Measurements from ENCODE around the gene UBE2F. TPM values are rescaled to one million over a fixed set of nuclear protein-coding genes. Genes with fewer than 3 reads are reported as not detected.

UBE2F gene
- total RNA-seq, 1 experiment from 2014 or later = 103 TPM

DNA sequence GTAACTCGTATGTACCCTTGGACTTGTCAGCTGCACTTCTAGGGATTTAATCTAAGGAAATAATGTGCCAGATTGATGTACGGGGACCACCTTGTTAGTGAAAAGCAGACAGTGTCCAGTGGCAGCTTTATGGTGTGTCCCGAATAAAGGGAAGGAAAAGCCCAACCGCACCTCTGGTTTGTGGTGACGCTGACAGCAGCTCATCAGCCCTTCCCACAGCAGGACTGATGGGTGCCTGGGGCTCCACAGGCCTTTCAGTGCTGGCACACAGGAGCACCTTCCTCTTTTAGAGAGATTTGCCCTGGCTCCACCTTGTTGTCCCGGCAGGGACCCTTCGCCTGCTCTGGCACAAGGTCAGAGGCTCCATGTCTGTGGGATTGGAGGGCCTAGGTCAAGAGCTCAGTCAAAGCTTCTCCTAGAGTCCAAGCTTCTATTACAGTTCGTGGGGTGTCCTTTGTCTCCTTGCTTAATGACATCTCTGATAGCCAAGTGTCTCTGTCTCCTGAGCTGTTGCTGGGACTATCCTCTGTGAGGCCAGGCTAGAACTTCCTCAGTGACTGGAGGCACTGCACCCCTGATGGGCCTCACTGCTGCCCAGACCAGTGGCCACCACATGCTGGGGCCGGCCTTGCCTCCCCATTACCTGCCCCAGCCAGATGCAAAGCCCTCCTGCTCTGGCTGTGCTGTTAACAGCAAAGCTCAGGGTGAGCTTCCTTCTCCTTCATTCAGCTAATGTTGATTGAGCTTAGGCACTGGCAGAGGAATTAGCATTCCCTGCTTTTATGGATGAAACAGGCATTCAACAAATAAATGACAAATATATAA, 61.0 kb downstream of the UBE2F start:
- H3K36me3 ChIP-seq (ENCODE audit: low read depth) = peaks cover 13% of the 10 kb centered on the region; the same call in 1 of the 2 replicates
- DNase-seq = no peak
- ChIA-PET POLR2A (ENCODE audit: unreplicated experiment) (no interaction called here), CTCF (no interaction called here)
- H4K20me1 ChIP-seq (ENCODE audit: insufficient read depth) = 0 out of 2 replicates have a peak, but pooled peaks cover 3% of the 10 kb centered on the region
- no peaks in the 10 kb centered on the region for H3K9me2 ChIP-seq (ENCODE audit: insufficient read depth)
- H3K4me2 ChIP-seq = no peak overlapping the region
- no peak overlapping the region for H3K27ac ChIP-seq
- no peak overlapping the region for H2AFZ ChIP-seq
- H3K9me3 ChIP-seq (ENCODE audit: insufficient read depth, low read depth) = no peaks in the 10 kb centered on the region
- no peak overlapping the region for H3K4me3 ChIP-seq
- H3F3A ChIP-seq (ENCODE audit: insufficient read depth, low read depth) = peaks cover 5% of the 10 kb centered on the region; the same call in 1 of the 2 replicates
- no TSS peak for BruUV-seq (replicated peaks)
- H3K79me2 ChIP-seq (ENCODE audit: low read depth) = no peaks in the 10 kb centered on the region
- H3K27me3 ChIP-seq (ENCODE audit: insufficient read depth, low read depth) = no peaks in the 10 kb centered on the region
- no peak for TF ChIP-seq EZH2 (IDR thresholded peaks at IDR 0.05; ENCODE audit: low read depth)
- TF ChIP-seq, protein P1, sequence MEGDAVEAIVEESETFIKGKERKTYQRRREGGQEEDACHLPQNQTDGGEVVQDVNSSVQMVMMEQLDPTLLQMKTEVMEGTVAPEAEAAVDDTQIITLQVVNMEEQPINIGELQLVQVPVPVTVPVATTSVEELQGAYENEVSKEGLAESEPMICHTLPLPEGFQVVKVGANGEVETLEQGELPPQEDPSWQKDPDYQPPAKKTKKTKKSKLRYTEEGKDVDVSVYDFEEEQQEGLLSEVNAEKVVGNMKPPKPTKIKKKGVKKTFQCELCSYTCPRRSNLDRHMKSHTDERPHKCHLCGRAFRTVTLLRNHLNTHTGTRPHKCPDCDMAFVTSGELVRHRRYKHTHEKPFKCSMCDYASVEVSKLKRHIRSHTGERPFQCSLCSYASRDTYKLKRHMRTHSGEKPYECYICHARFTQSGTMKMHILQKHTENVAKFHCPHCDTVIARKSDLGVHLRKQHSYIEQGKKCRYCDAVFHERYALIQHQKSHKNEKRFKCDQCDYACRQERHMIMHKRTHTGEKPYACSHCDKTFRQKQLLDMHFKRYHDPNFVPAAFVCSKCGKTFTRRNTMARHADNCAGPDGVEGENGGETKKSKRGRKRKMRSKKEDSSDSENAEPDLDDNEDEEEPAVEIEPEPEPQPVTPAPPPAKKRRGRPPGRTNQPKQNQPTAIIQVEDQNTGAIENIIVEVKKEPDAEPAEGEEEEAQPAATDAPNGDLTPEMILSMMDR (conservative IDR thresholded peaks at IDR 0.05) = no peak
- intact Hi-C loops (cut with micrococcal nuclease; ENCODE audit: unreplicated experiment) = no loop called here
- H3K4me1 ChIP-seq (replicated peaks; ENCODE audit: insufficient read depth) = no peaks in the 10 kb centered on the region

GRCh38 chr2:238029853-238030252, 63.0 kb downstream of the UBE2F start:
- CTCF ChIA-PET = no interaction called here
- Histone ChIP-seq H4K20me1 (ENCODE audit: insufficient read depth) (no peaks in the 10 kb centered on the region), H3K4me2 (no peak overlapping the region), H3K9me2 (ENCODE audit: insufficient read depth) (no peaks in the 10 kb centered on the region), H3K9me3 (ENCODE audit: insufficient read depth, low read depth) (no peaks in the 10 kb centered on the region), H3F3A (ENCODE audit: insufficient read depth, low read depth) (peaks cover 5% of the 10 kb centered on the region; the same call in 1 of the 2 replicates), H3K4me3 (no peak overlapping the region), H3K27ac (no peak overlapping the region), H3K36me3 (ENCODE audit: low read depth) (peaks cover 19% of the 10 kb centered on the region), H2AFZ (no peak overlapping the region), H3K4me1 (replicated peaks; ENCODE audit: insufficient read depth) (no peaks in the 10 kb centered on the region), H3K27me3 (ENCODE audit: insufficient read depth, low read depth) (no peaks in the 10 kb centered on the region), H3K79me2 (ENCODE audit: low read depth) (no peaks in the 10 kb centered on the region)
- POLR2A ChIA-PET (ENCODE audit: unreplicated experiment) = interaction anchor here (0.7 kb wide), 1 partner anchor 48 kb away, joined by 3 read pairs; no protein-coding TSS in a partner anchor
- no peak for DNase-seq
- intact Hi-C loops (cut with micrococcal nuclease; ENCODE audit: unreplicated experiment) = no loop called here
- no TSS peak for BruUV-seq (replicated peaks)
- TF ChIP-seq EZH2 (IDR thresholded peaks at IDR 0.05; ENCODE audit: low read depth) = no peak

DNA sequence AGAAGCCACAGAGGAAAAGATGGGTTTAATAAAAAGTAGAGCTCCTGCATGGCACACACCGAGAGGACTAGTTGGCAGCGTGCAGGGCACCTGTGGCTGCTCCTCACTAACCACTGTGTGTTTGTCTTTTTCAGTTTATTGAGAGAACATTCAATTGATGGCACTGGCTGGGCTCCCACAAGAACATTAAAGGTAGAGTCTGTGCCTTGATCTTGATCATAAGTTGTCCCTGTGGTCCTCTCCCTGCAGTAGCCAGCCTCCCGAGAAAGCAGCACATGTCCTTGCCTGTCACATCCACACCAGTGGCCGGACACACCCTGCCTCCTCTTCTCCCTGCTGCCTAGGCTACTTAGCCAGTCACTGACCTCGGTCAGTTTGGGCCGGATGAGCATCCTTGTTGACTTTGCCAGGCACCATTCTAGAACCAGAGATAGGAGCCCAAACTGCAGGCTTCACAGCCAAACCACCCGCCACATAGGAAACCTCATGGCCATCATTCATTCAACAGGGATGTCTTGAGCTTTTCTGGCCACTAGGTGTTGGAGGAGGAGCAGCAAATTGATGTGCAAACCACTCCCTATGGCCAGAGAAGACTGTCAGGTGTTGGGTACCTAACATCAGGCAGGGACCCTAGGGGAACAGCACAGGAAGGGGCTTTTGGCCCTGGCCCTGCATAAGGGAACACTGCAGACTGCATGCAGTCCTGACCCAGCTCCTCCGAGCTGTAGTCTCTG, 63.8 kb downstream of the UBE2F start:
- no TSS peak for BruUV-seq (replicated peaks)
- H3K27ac ChIP-seq = no peak overlapping the region
- H3F3A ChIP-seq (ENCODE audit: insufficient read depth, low read depth) = peaks cover 5% of the 10 kb centered on the region; the same call in 1 of the 2 replicates
- H3K9me2 ChIP-seq (ENCODE audit: insufficient read depth) = no peaks in the 10 kb centered on the region
- ChIA-PET POLR2A (ENCODE audit: unreplicated experiment) (no interaction called here), CTCF (no interaction called here)
- peaks cover 20% of the 10 kb centered on the region for H3K36me3 ChIP-seq (ENCODE audit: low read depth)
- no peaks in the 10 kb centered on the region for H3K79me2 ChIP-seq (ENCODE audit: low read depth)
- DNase-seq = no peak
- intact Hi-C loops (cut with micrococcal nuclease; ENCODE audit: unreplicated experiment) = no loop called here
- no peaks in the 10 kb centered on the region for H3K9me3 ChIP-seq (ENCODE audit: insufficient read depth, low read depth)
- no peaks in the 10 kb centered on the region for H3K27me3 ChIP-seq (ENCODE audit: insufficient read depth, low read depth)
- no peak overlapping the region for H3K4me3 ChIP-seq
- TF ChIP-seq, protein P1 (conservative IDR thresholded peaks at IDR 0.05) = no peak
- no peak for TF ChIP-seq EZH2 (IDR thresholded peaks at IDR 0.05; ENCODE audit: low read depth)
- no peaks in the 10 kb centered on the region for H3K4me1 ChIP-seq (replicated peaks; ENCODE audit: insufficient read depth)
- H2AFZ ChIP-seq = no peak overlapping the region
- no peak overlapping the region for H3K4me2 ChIP-seq
- H4K20me1 ChIP-seq (ENCODE audit: insufficient read depth) = no peaks in the 10 kb centered on the region
